ENCODE data around the gene ATP6V0A1.

DNA sequence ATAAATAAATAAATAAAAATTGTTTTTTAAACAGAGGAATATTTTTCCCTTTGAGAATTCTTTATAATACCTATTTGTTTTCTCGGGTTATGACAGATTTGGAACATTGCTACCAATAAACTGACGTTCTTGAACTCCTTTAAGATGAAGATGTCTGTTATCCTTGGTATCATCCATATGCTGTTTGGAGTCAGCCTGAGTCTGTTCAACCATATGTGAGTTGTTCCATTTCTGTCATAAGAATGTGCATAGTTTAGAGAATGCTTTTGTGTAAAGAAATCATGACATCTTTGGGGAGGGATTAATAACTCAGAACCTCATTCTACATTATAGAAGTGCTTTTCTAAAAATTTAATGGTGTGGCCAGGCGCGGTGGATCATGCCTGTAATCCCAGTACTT lies 40.1 kb downstream of the ATP6V0A1 start:
- no peak for TF ChIP-seq POLR2A (IDR thresholded peaks at IDR 0.05; ENCODE audit: low read depth, low read length)
- TF ChIP-seq, protein P1, sequence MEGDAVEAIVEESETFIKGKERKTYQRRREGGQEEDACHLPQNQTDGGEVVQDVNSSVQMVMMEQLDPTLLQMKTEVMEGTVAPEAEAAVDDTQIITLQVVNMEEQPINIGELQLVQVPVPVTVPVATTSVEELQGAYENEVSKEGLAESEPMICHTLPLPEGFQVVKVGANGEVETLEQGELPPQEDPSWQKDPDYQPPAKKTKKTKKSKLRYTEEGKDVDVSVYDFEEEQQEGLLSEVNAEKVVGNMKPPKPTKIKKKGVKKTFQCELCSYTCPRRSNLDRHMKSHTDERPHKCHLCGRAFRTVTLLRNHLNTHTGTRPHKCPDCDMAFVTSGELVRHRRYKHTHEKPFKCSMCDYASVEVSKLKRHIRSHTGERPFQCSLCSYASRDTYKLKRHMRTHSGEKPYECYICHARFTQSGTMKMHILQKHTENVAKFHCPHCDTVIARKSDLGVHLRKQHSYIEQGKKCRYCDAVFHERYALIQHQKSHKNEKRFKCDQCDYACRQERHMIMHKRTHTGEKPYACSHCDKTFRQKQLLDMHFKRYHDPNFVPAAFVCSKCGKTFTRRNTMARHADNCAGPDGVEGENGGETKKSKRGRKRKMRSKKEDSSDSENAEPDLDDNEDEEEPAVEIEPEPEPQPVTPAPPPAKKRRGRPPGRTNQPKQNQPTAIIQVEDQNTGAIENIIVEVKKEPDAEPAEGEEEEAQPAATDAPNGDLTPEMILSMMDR (conservative IDR thresholded peaks at IDR 0.05; ENCODE audit: low read depth, low read length), result no peak
- TF ChIP-seq MXI1 (IDR thresholded peaks at IDR 0.05; ENCODE audit: borderline replicate concordance, low read depth, low read length), result no peak
- TF ChIP-seq RCOR1 (IDR thresholded peaks at IDR 0.05; ENCODE audit: insufficient replicate concordance, low read length), result no peak
- TF ChIP-seq RAD21 (IDR thresholded peaks at IDR 0.05; ENCODE audit: low read length), result no peak
- TF ChIP-seq, protein P2, sequence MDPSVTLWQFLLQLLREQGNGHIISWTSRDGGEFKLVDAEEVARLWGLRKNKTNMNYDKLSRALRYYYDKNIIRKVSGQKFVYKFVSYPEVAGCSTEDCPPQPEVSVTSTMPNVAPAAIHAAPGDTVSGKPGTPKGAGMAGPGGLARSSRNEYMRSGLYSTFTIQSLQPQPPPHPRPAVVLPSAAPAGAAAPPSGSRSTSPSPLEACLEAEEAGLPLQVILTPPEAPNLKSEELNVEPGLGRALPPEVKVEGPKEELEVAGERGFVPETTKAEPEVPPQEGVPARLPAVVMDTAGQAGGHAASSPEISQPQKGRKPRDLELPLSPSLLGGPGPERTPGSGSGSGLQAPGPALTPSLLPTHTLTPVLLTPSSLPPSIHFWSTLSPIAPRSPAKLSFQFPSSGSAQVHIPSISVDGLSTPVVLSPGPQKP (IDR thresholded peaks at IDR 0.05; ENCODE audit: borderline replicate concordance, low read depth, low read length), result no peak

All from IMR-90 (cell line).